ENCODE results near the gene LAMC2.

Gene LAMC2

GRCh38 chr1:183215076-183215720, 29.1 kb downstream of the LAMC2 start:
- no peak for DNase-seq

DNA sequence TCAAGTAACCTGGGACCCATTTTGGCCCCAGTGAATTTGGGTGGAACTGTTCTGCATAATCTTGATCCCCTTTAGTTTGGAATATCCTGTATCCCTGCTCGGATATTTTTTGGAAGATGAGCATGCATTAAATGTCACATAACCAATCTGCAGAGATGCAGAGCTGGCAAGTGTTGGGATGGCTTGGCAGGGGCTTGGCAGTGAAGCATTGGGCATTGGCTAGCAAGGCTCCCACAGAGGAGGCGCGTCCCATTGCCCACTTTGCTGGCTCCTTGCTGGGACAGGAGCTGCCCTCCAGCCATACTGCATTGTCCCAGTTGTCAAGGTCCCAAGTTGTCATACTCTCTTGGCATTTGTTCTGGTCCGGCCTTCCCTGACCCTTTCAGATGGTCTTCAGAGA, 29.9 kb downstream of the LAMC2 start:
- DNase-seq, result no peak

- no peak for DNase-seq
Observed at GRCh38 chr1:183218027-183218618, 32.1 kb downstream of the LAMC2 start.

GRCh38 chr1:183218971-183219615, 33.0 kb downstream of the LAMC2 start:
- DNase-seq, result peak; percentile 33

- no peak for DNase-seq
Observed at GRCh38 chr1:183219616-183220009, 33.5 kb downstream of the LAMC2 start.

- no peak for DNase-seq
Observed at GRCh38 chr1:183222909-183223308, 36.8 kb downstream of the LAMC2 start.

DNA sequence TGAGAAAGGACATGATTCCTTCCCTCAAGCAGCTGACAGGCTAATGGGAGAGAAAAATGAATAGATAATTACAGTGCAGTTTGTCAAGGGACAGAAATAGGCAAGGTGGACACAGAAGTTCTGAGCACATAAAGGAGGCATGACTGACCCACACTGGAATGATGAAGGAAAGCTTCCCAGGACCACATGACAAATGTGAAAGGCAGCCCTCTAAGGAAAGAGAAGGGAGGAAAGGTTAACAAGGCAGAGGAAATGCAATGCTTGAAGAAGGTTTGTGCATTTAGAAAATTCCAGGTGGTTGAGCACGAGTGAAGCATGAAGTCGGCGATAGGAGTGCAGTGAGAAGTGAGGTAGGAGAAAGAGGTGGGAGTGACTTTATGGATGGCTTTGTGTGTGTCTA, 37.4 kb downstream of the LAMC2 start:
- no peak for DNase-seq

DNA sequence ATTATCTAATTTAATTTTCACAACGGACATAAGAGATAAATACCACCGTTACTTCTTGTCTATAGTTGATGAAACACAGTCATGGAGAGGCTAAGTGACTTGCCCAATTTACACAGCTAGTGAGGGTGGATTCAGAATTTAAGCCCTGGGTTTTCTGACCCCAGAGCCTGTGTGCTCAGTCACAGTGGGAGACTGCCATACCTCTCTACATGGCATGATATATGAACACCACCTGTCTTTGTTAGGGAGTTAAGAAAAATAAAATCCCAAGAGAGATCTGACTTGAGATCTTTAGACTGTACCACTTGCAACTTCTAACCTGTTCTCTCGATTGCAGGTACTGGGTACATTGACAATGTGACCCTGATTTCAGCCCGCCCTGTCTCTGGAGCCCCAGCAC, 40.3 kb downstream of the LAMC2 start:
- no peak for DNase-seq

DNA sequence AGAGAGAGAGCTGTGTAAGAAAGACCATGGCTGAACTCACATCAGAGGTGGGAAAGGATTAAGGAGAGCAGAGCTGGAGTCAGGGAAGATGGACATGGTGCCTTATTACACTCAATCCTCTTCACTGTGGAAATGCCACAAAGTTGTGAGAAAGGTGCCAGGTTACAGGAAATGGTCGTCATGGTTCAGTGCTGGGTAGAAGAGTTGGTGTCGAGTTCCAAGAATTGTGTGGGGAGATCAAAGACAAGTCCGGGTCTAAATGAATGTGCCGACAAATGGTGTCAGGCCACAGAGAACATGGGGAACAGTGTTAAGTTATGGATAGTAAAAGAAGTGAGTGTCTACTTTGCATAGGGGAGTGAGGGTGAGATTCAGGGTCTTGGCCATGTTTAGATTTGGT, 40.9 kb downstream of the LAMC2 start:
- no peak for DNase-seq

GRCh38 chr1:183227422-183228346, 41.6 kb downstream of the LAMC2 start:
- DNase-seq, result peak; percentile 69

DNA sequence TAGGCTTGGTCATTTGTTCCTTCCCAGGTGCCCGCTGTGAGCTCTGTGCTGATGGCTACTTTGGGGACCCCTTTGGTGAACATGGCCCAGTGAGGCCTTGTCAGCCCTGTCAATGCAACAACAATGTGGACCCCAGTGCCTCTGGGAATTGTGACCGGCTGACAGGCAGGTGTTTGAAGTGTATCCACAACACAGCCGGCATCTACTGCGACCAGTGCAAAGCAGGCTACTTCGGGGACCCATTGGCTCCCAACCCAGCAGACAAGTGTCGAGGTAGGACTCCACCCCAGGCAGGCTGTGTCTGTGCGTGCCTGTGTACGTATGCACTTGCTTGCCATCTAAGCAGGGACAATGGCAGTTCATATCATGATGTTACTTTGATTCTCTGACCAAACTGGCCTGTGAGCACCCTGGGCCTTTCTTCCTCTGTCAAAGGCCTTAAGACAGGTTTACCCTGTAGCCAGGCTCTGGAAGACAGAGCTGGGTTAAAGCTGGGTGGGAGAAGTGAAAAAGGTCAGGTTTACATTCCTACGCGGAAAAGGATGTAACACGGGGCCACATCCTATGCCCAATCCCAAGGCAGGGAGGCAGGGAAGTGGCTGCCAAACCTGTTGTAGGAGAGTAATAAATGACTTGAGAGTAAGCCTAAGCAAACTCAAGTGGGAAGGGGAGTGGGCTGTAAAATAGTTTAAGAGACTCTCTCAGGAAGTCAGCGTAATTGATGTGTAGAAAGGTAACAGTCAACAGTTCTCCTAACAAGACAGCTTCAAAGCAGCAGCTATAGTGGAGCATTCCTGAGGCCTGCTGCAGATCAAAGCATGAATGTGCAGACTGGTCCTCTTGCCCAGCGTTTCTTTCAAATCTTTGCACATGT, 42.5 kb downstream of the LAMC2 start:
- no peak for DNase-seq

DNA sequence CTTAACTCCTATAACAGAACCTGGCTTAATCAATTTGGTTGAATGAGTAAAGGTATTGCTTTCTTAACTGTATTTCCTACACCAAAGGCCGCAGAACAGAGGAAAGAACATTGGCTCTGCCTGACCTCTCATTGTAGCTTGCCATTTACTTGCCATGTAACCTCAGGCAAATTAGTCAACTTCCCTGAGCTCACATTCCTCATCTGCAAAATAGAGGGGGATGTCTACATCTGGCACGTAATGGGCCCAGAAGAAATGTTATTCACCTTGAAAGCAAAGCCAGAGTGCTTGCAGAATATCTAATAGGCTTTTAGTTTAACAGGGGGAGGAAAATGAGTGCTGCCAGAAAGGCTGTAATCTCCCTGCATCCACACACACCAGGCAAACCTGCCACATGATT, 44.3 kb downstream of the LAMC2 start:
- no peak for DNase-seq

GRCh38 chr1:183231545-183231944, 45.5 kb downstream of the LAMC2 start:
- no peak for DNase-seq

GRCh38 chr1:183233113-183233512, 47.0 kb downstream of the LAMC2 start:
- DNase-seq, result no peak

GRCh38 chr1:183234660-183235476, 48.8 kb downstream of the LAMC2 start:
- DNase-seq, result no peak

DNA sequence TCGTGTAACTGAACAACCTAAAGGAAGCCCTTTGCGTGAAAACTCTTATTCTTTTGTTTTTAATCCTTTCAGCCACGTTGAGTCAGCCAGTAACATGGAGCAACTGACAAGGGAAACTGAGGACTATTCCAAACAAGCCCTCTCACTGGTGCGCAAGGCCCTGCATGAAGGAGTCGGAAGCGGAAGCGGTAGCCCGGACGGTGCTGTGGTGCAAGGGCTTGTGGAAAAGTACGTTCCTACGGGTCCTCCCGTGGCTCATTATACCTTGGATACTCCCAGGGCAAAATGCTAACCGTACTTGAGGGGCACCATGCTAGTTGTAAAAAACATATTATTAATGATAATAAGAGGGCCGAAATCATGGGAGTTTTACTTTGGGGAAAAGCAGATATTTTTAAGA, 49.4 kb downstream of the LAMC2 start:
- no peak for DNase-seq

- DNase-seq, result no peak
Observed at GRCh38 chr1:183236158-183236725, 50.2 kb downstream of the LAMC2 start.

DNA sequence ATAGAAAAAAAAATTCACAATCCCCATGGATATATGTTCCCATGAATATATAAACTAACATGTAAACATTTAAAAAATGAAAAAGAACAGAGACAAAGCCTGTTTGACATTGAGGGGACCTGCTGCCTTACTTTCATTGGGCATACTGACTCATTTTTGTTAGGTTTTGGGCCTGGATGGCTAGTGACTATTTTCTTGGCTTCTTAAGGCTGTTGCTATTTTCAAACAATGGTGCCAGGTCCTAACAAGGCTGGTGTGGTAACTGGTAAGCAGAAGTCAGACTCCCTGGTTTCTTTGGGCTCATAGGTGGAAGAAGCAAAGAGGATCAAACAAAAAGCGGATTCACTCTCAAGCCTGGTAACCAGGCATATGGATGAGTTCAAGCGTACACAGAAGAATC, 51.0 kb downstream of the LAMC2 start:
- no peak for DNase-seq

DNA sequence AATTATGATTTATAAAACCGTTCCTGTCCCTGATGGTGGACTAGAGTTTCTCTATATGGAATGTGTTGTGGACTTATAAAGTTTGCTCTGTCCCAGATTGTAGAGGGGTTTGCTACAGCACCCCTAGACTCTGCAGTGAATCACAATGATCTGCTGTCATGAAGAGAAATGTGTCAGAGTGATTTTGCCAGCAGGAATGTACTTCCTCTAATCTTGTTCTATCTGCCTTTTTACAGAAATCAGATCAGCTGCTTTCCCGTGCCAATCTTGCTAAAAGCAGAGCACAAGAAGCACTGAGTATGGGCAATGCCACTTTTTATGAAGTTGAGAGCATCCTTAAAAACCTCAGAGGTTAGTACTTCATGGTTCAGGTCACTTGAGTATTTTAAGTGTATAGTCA, 52.0 kb downstream of the LAMC2 start:
- no peak for DNase-seq

- DNase-seq, result no peak
Observed at GRCh38 chr1:183239220-183239742, 53.2 kb downstream of the LAMC2 start.
